ENCODE results near the gene PCOLCE2. TPM values are rescaled to one million over a fixed set of nuclear protein-coding genes. Genes with fewer than 3 reads are reported as not detected.

The PCOLCE2 gene
- total RNA-seq, 4 donors from 2014 or later = 2.3 to 3.2 (median 2.5) TPM; not detected in 1

DNA sequence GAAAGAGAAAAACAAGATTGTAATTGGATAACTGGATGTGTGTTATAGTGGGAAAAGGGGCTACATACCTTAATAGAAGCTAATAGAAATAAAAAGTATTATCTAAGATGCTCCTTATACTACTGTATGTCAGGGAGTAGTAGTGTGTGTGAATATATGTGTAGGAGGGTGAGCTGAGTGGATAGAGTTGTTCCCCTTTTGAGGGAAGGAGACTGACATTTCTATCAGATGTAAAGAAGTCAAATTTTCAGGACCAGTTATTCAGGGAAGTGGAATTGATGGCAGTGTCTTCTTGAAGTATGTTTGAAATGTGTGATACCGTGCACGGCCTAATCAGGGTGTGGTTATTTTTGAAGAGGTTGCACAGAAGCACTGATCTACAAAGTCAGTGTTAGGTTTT lies 49.1 kb downstream of the PCOLCE2 start:
- no peak overlapping the region for H3K4me3 ChIP-seq
- no peak for TF ChIP-seq POLR2A (IDR thresholded peaks at IDR 0.05)
- TF ChIP-seq, protein P1, sequence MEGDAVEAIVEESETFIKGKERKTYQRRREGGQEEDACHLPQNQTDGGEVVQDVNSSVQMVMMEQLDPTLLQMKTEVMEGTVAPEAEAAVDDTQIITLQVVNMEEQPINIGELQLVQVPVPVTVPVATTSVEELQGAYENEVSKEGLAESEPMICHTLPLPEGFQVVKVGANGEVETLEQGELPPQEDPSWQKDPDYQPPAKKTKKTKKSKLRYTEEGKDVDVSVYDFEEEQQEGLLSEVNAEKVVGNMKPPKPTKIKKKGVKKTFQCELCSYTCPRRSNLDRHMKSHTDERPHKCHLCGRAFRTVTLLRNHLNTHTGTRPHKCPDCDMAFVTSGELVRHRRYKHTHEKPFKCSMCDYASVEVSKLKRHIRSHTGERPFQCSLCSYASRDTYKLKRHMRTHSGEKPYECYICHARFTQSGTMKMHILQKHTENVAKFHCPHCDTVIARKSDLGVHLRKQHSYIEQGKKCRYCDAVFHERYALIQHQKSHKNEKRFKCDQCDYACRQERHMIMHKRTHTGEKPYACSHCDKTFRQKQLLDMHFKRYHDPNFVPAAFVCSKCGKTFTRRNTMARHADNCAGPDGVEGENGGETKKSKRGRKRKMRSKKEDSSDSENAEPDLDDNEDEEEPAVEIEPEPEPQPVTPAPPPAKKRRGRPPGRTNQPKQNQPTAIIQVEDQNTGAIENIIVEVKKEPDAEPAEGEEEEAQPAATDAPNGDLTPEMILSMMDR (IDR thresholded peaks at IDR 0.05) = no peak
- no peaks in the 10 kb centered on the region for H3K4me1 ChIP-seq
- no peak overlapping the region for H3K27ac ChIP-seq
- no peak for DNase-seq
- H3K27me3 ChIP-seq = no peaks in the 10 kb centered on the region
- H3K36me3 ChIP-seq = no peaks in the 10 kb centered on the region
- H3K9me3 ChIP-seq = no peaks in the 10 kb centered on the region

- Histone ChIP-seq H3K27me3 (no peaks in the 10 kb centered on the region), H3K4me3 (no peak overlapping the region), H3K9me3 (no peaks in the 10 kb centered on the region), H3K4me1 (no peaks in the 10 kb centered on the region), H3K27ac (no peak overlapping the region), H3K36me3 (no peaks in the 10 kb centered on the region)
- DNase-seq = no peak
- TF ChIP-seq POLR2A (IDR thresholded peaks at IDR 0.05) = no peak
- TF ChIP-seq, protein P1 (IDR thresholded peaks at IDR 0.05) = no peak
Observed at GRCh38 chr3:142837526-142837925, 51.4 kb downstream of the PCOLCE2 start.

DNA sequence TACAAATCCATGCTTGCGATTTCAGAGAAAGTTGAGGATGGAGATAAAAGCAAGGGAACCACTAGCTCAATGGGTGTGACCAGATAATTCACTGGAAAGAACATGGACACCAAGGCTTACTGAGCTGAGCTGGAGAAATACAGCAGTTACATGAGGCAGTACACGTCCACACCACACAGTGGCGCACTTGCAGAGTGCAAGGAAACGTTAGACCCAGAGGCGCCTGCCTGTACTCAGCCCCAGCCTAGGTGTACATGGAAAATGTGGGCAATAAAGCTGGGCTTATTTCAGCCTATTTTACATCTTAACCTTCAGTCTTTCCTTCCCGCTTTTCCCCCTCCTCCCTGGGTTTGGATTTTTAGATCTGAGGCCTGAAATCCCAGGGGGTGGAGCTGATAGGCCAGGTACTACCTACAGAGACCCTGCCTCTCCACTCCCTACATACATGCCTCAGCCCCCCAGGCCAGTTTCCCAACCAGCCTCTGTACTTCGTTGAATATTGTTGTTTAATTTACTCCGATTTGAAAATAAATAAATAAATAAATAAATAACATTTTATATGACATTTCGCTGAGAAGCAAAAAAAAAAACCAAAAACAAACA lies 60.1 kb downstream of the PCOLCE2 start:
- no peaks in the 10 kb centered on the region for H3K27me3 ChIP-seq
- no peak overlapping the region for H3K27ac ChIP-seq
- no peaks in the 10 kb centered on the region for H3K36me3 ChIP-seq
- H3K4me3 ChIP-seq = no peak overlapping the region
- no peaks in the 10 kb centered on the region for H3K4me1 ChIP-seq
- peak; percentile 36 to 86 (median 80) for DNase-seq
- H3K9me3 ChIP-seq = no peaks in the 10 kb centered on the region
- no peak for TF ChIP-seq POLR2A (IDR thresholded peaks at IDR 0.05)
- TF ChIP-seq, protein P1 (IDR thresholded peaks at IDR 0.05) = peak in 5 of 6 experiments; percentile 40 to 82 (median 78)

GRCh38 chr3:142819179-142819578 lies 69.7 kb downstream of the PCOLCE2 start:
- TF ChIP-seq, protein P1 (IDR thresholded peaks at IDR 0.05) = no peak
- TF ChIP-seq POLR2A (IDR thresholded peaks at IDR 0.05) = no peak
- no peaks in the 10 kb centered on the region for H3K9me3 ChIP-seq
- DNase-seq = no peak
- no peak overlapping the region for H3K27ac ChIP-seq
- no peak overlapping the region for H3K4me3 ChIP-seq
- no peaks in the 10 kb centered on the region for H3K4me1 ChIP-seq
- no peaks in the 10 kb centered on the region for H3K36me3 ChIP-seq
- no peaks in the 10 kb centered on the region for H3K27me3 ChIP-seq

GRCh38 chr3:142818651-142819050 lies 70.2 kb downstream of the PCOLCE2 start:
- H3K27ac ChIP-seq = no peak overlapping the region
- no peak overlapping the region for H3K4me3 ChIP-seq
- H3K9me3 ChIP-seq = no peaks in the 10 kb centered on the region
- no peaks in the 10 kb centered on the region for H3K36me3 ChIP-seq
- no peaks in the 10 kb centered on the region for H3K4me1 ChIP-seq
- TF ChIP-seq, protein P1 (IDR thresholded peaks at IDR 0.05) = no peak
- TF ChIP-seq POLR2A (IDR thresholded peaks at IDR 0.05) = no peak
- DNase-seq = no peak
- no peaks in the 10 kb centered on the region for H3K27me3 ChIP-seq

DNA sequence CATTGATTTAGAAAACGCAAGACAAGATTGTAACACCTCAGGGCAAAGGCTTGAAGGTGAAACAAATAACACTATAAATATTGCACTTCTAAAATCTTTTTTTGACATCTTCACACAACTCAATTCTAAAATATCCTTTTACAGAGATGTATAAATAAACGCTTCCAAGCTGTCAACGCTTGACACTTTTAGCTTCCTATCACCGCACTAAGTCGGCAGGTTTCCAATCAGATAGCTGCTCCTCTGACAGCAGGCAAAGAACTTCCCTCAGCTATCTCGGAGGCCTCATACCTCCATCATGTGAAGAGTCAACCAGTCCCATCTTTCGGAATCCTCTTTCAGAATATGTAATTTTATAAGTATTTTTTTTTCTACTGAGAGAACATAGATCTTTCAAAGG lies 71.0 kb downstream of the PCOLCE2 start:
- H3K27me3 ChIP-seq = no peaks in the 10 kb centered on the region
- no peak overlapping the region for H3K4me3 ChIP-seq
- no peaks in the 10 kb centered on the region for H3K9me3 ChIP-seq
- no peak for TF ChIP-seq POLR2A (IDR thresholded peaks at IDR 0.05)
- TF ChIP-seq, protein P1 (IDR thresholded peaks at IDR 0.05) = no peak
- no peak overlapping the region for H3K27ac ChIP-seq
- no peak for DNase-seq
- H3K36me3 ChIP-seq = no peaks in the 10 kb centered on the region
- H3K4me1 ChIP-seq = no peaks in the 10 kb centered on the region
